ENCODE results near the gene PC. TPM values are rescaled to one million over a fixed set of nuclear protein-coding genes. Genes with fewer than 3 reads are reported as not detected.
"Not testable (repeated sequence)": the region's sequence is repeated elsewhere in the genome, so short reads cannot be mapped to it uniquely, and the experiment has no call there.

Gene PC
- total RNA-seq, 1 donor, result 1.8 TPM

DNA sequence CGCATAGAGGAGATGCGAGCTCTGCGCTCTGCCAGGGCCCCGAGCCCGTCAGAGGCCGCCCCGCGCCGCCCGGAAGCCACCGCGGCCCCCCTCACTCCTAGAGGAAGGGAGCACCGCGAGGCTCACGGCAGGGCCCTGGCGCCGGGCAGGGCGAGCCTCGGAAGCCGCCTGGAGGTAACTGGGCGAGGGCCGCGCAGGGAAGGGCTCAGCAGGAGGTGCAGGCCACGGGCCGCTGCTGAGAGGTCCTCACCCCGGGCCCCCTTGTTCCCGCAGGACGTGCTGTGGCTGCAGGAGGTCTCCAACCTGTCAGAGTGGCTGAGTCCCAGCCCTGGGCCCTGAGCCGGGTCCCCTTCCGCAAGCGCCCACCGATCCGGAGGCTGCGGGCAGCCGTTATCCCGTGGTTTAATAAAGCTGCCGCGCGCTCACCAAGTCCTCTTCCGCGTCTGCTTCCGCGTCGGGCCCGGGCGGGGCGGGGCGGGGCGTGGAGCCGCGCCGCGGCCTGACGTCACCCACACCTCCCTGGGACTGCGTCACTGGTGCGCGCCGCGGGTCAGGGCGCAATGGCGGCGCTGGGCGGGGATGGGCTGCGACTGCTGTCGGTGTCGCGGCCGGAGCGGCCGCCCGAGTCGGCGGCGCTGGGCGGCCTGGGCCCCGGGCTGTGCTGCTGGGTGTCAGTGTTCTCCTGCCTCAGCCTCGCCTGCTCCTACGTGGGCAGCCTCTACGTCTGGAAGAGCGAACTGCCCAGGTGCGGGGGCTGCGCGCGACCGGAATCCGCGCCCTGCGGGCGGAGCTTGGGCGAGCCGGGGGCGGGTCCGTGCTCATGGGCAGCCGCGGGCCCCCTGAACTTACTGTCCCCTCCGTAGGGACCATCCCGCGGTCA lies 115.0 kb downstream of the PC start, which contains the start of gene RCE1:
RCE1 (plus strand) TSS at position 546 of the 880 bp plus-strand sequence; CDS start at position 561, 15 bp downstream.
- Histone ChIP-seq H3K4me3 (ENCODE audit: low read length) (peak within 1 kb of the TSS; percentile 88), H3K9me3 (ENCODE audit: low read depth, low read length) (no peaks in the 10 kb centered on the region), H3K27me3 (ENCODE audit: insufficient read depth, low read length) (no peaks in the 10 kb centered on the region), H3K4me1 (ENCODE audit: insufficient read depth, low read length) (peaks cover 44% of the 10 kb centered on the region)

DNA sequence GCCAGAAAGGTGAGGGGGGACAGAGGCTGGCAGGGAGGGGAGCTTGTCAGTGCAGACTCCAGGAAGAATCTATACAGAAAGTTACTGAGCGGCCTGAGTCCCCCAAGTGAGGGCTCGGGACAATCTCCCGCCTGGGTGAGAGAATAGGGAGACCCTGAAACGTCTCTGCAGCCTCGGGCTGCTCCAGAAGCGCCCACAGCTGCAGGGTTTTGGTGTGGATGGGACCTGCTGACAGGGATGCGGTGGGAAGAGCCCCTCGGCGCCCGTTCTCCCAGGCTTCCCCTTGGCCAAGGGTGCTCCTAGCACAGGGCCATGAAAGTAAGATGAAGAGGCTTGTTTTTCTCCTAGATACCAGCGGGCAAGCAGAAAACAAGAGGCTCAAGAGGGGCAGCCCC lies 115.7 kb downstream of the PC start:
- peak overlapping the region; percentile 88 for H3K4me3 ChIP-seq (ENCODE audit: low read length)
- no peaks in the 10 kb centered on the region for H3K9me3 ChIP-seq (ENCODE audit: low read depth, low read length)
- H3K27me3 ChIP-seq (ENCODE audit: insufficient read depth, low read length), result no peaks in the 10 kb centered on the region
- H3K4me1 ChIP-seq (ENCODE audit: insufficient read depth, low read length), result peaks cover 44% of the 10 kb centered on the region

DNA sequence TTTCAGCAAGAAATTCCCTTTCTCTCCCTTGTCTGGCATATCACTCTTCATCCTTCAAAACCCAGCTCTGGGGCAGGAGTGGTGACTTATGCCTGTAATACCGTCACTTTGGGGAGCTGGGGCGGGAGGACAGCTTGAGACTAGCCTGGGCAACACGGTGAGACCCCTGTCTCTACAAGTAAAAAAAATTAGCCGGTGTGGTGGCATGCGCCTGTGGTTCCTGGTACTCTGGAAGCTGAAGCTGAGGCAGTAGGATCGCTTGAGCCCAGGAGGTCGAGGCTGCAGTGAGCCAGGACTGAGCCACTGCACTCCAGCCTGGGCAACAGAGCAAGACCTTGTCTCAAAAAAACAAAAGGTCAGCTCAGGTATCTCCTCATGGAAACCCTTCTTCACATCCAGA lies 116.3 kb downstream of the PC start:
- H3K4me1 ChIP-seq (ENCODE audit: insufficient read depth, low read length), result peaks cover 44% of the 10 kb centered on the region
- H3K27me3 ChIP-seq (ENCODE audit: insufficient read depth, low read length), result no peaks in the 10 kb centered on the region
- no peaks in the 10 kb centered on the region for H3K9me3 ChIP-seq (ENCODE audit: low read depth, low read length)
- H3K4me3 ChIP-seq (ENCODE audit: low read length), result peak overlapping the region; percentile 88

DNA sequence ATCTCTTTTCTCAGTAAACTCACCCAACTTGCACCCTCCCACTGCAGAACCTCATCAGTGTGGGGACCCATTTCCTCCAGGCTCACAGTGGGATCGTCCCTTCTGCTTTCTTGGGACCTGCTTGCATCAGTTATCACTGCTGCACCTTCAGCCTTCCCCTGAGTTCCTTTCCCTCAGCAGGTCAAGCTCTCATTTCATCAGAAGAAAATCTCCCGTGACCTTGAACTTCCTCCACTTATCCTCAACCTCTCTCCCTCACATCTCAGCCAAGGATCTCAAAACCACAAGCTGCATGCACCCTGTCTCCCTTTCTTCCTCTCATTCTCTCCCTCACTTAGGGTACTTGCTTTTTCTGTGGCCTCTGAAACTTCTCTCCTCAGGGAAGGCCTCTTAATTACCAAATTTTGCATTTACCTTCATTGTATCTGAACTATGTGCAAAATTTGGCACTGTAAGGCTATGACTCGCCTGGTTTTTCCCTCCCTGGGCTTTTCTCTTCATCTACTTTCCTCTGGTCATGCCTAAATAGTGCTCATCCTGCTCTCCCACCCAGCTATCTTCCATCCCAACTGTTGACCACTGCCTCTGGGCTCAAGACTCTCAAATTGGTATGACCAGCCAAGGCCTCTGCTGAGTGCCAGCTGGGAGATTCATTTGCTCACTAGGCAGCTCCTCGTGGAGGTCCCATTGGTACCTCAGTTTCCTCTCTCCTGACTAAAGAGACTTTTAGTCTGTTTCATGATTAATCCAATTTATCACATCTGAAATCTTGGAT lies 117.7 kb downstream of the PC start:
- H3K4me3 ChIP-seq (ENCODE audit: low read length), result no peak overlapping the region
- peaks cover 44% of the 10 kb centered on the region for H3K4me1 ChIP-seq (ENCODE audit: insufficient read depth, low read length)
- H3K9me3 ChIP-seq (ENCODE audit: low read depth, low read length), result no peaks in the 10 kb centered on the region

DNA sequence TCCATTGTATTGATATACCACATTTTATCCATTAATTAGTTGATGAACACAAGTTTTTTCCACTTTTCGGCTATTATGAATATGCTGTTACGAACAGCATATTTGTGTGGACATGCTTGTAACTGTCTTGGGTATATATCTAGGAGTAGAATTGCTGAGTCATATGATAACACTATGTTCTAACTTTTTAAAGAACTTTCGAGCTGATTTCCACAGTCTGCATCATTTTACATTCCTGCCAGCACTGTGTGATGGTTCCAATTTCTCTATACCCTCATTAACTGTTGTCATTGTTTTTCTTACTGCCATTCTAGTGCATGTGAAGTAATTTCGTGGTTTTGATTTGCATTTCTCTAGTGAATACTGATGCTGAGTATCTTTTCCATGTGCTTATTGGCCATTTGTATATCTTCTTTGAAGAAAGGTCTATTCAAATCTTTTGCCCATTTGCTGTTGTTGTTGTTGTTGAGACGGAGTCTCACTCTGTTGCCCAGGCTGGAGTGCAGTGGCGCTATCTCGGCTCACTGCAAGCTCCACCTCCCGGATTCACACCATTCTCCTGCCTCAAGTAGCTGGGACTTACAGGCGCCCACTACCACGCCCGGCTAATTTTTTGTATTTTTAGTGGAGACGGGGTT lies 122.3 kb downstream of the PC start:
- Histone ChIP-seq H3K9me3 (ENCODE audit: low read depth, low read length) (no peaks in the 10 kb centered on the region), H3K4me1 (ENCODE audit: insufficient read depth, low read length) (peaks cover 13% of the 10 kb centered on the region), H3K27me3 (ENCODE audit: insufficient read depth, low read length) (no peaks in the 10 kb centered on the region), H3K4me3 (ENCODE audit: low read length) (no peak overlapping the region)

More for the DNA sequence above, 117.7 kb downstream of the PC start:
- H3K27me3 ChIP-seq (ENCODE audit: insufficient read depth, low read length), result no peaks in the 10 kb centered on the region

DNA sequence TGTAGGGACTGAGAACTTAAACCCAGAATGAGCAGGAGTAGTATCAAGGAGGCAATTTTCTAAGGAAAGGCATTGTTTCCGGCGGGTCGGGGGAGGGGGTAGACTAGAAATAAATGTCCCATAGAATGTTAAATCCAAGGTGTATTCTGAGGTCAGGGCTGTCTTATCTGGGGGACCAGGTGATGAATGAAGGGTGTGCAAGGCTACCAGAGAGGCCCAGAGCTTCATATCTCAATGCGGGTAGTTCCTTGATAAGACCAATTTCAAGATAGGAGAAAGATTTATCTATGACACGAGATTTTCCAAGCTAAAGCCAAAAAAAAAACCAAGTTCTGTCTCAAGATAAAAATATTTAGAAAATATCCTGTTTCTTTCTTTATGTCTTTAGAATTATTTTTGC lies 123.2 kb downstream of the PC start:
- no peaks in the 10 kb centered on the region for H3K9me3 ChIP-seq (ENCODE audit: low read depth, low read length)
- peaks cover 3% of the 10 kb centered on the region for H3K4me1 ChIP-seq (ENCODE audit: insufficient read depth, low read length)
- H3K27me3 ChIP-seq (ENCODE audit: insufficient read depth, low read length), result no peaks in the 10 kb centered on the region
- no peak overlapping the region for H3K4me3 ChIP-seq (ENCODE audit: low read length)

DNA sequence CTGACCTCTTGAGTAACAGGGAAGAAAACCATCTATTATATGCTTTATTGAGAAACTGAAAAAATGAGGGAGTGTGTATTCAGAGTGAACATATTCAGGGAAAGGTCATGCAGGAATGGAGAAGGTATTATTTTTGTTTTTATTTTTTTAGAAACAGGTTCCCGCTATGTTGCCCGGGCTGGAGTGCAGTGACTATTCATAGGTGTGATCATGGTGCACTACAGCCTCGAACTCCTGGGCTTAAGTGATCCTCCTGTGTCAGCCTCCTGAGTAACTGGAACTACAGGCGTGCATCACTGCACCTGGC lies 123.7 kb downstream of the PC start:
- no peaks in the 10 kb centered on the region for H3K4me1 ChIP-seq (ENCODE audit: insufficient read depth, low read length)
- no peaks in the 10 kb centered on the region for H3K9me3 ChIP-seq (ENCODE audit: low read depth, low read length)
- no peak overlapping the region for H3K4me3 ChIP-seq (ENCODE audit: low read length)
- no peaks in the 10 kb centered on the region for H3K27me3 ChIP-seq (ENCODE audit: insufficient read depth, low read length)

DNA sequence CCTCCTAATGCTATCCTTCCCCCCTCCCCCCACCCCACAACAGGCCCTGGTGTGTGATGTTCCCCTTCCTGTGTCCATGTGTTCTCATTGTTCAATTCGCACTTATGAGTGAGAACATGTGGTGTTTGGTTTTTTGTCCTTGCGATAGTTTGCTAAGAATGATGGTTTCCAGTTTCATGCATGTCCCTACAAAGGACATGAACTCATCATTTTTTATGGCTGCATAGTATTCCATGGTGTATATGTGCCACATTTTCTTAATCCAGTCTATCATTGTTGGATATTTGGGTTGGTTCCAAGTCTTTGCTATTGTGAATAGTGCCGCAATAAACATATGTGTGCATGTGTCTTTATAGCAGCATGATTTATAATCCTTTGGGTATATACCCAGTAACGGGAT lies 133.6 kb downstream of the PC start:
- H3K27me3 ChIP-seq (ENCODE audit: insufficient read depth, low read length); H3K4me3 ChIP-seq (ENCODE audit: low read length); H3K9me3 ChIP-seq (ENCODE audit: low read depth, low read length); H3K4me1 ChIP-seq (ENCODE audit: insufficient read depth, low read length): not testable (repeated sequence)

DNA sequence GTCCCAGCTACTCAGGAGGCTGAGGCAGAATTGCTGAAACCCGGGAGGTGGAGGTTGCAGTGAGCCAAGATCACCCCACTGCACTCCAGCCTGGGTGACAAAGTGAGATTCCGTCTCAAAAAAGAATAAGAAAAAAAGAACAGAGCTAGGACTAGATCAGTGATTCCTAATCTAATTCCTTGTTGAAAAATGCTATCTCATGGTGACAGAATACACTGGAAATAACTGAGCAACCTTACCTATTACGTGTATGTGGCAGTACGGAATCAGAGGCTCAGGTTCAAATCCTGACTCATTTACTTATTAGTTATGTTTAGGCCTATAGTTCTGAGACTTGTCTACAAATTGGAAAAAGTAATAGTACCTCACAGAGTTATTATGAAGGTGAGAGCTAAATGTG lies 134.5 kb downstream of the PC start:
- H3K9me3 ChIP-seq (ENCODE audit: low read depth, low read length), result no peaks in the 10 kb centered on the region
- no peak overlapping the region for H3K4me3 ChIP-seq (ENCODE audit: low read length)
- H3K27me3 ChIP-seq (ENCODE audit: insufficient read depth, low read length), result no peaks in the 10 kb centered on the region
- H3K4me1 ChIP-seq (ENCODE audit: insufficient read depth, low read length), result no peaks in the 10 kb centered on the region

DNA sequence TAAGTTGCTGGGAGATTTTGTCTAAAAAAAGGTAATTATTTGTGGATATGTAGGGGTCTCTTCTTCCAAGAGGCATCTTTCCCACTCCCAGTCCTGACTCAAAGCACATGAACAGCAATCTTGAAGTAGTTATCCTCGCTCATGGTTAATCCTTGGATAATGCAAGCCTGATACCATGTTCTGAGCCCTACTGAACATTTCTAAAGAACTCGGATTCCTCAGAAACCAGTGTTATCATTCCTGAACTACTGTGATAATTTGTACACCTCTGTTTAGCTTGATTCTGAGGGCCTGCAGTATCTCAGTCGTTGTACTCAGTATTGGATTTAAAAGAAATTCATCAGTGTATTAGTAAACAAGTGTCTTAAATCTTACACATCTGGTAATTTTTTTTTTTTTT lies 137.3 kb downstream of the PC start:
- no peaks in the 10 kb centered on the region for H3K9me3 ChIP-seq (ENCODE audit: low read depth, low read length)
- no peaks in the 10 kb centered on the region for H3K4me1 ChIP-seq (ENCODE audit: insufficient read depth, low read length)
- no peaks in the 10 kb centered on the region for H3K27me3 ChIP-seq (ENCODE audit: insufficient read depth, low read length)
- H3K4me3 ChIP-seq (ENCODE audit: low read length), result no peak overlapping the region

DNA sequence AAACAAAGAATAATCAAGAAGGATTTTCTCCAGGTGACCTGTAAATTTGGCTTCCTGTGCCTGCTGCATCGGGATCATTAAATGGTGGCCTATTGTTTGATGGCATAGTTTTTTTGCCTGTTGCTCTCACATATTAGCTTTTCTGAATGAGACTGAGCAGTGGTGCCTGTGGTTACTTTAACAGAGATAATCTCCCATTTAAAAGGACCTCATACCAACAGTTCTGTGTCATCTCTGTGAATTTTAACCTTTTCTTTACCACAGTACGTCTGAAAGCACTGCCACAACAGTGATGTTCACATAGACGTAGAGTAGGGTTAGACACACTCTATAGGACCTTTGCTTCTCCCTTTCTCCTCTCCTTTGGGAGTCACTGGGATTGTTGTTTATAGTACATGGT lies 137.8 kb downstream of the PC start:
- Histone ChIP-seq H3K4me3 (ENCODE audit: low read length) (no peak overlapping the region), H3K4me1 (ENCODE audit: insufficient read depth, low read length) (no peaks in the 10 kb centered on the region), H3K27me3 (ENCODE audit: insufficient read depth, low read length) (no peaks in the 10 kb centered on the region), H3K9me3 (ENCODE audit: low read depth, low read length) (no peaks in the 10 kb centered on the region)

DNA sequence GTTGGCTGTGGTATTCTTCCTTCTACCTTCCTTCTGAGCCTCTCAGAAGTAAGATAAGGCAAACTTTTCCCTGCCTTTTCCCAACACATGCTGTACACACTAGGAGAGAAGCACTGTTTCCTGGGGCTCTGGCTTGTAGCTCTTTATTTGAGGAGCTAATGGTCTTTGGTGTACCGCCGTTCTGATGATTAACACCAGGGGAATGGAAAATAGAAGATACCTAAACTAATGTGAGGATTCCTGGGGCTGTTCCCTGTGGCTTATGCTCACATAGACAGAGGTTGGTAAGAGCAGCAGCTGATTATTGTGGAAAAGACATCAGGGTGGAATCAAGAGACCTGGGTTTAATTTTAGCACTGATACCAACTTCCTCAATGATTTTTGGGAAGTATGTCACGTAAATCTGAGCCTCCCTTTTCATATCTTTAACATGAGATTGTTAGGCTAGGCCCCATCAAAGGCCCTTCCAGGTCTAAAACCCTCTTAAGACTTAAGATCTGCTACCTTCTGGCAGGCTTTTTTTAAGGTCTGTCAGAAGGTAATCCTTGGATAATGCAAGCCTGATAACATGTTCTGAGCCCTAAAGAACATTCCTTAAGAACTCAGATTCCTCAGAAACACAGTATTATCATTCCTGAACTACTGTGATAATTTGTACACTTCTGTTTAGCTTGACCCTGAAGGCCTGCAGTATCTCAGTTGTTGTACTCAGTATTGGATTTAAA lies 139.8 kb downstream of the PC start:
- Histone ChIP-seq H3K4me1 (ENCODE audit: insufficient read depth, low read length) (no peaks in the 10 kb centered on the region), H3K4me3 (ENCODE audit: low read length) (no peak overlapping the region), H3K9me3 (ENCODE audit: low read depth, low read length) (no peaks in the 10 kb centered on the region), H3K27me3 (ENCODE audit: insufficient read depth, low read length) (no peaks in the 10 kb centered on the region)

DNA sequence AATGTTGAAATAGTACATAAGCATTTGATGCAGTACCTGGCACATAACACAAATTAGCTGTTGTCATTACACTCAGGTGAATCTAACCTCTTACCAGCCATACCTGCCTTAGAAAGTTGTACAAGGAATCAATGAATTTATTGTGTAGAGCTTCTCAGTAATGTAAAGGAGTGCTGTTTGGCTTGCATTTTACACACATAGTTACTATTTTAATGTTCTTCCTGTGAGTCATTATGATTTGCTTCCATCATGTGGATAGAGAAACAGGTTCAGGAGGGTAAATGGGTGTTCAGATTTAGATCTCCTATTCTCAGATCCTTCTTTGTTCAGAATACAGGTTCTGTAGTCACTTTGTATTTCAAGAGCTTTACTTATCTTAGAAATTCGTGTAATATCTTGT lies 142.5 kb downstream of the PC start:
- Histone ChIP-seq H3K4me1 (ENCODE audit: insufficient read depth, low read length) (no peaks in the 10 kb centered on the region), H3K4me3 (ENCODE audit: low read length) (no peak overlapping the region), H3K27me3 (ENCODE audit: insufficient read depth, low read length) (no peaks in the 10 kb centered on the region), H3K9me3 (ENCODE audit: low read depth, low read length) (no peaks in the 10 kb centered on the region)

DNA sequence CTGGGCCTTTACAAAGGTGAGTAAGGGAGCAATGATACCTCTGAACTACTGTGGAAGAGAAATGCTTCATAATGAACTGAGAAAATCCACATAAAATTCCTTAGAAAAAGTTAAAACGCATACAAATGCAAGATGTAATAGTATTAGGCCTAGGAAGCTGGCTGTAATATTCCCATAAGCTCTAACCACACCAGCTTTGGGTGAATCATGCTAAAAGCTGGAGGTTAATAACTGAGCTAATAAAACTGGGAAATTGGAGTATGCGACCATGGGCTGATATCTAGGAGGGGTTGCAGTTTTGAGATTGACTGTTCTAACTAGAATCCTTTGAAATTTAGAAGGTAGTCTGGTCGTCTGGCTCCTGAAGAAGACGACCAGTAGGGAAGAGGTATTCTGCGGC lies 143.5 kb downstream of the PC start:
- Histone ChIP-seq H3K4me3 (ENCODE audit: low read length) (no peak overlapping the region), H3K4me1 (ENCODE audit: insufficient read depth, low read length) (no peaks in the 10 kb centered on the region), H3K27me3 (ENCODE audit: insufficient read depth, low read length) (no peaks in the 10 kb centered on the region), H3K9me3 (ENCODE audit: low read depth, low read length) (no peaks in the 10 kb centered on the region)
